Heart left ventricle (tissue), 13 donors: ENCODE results near the gene HNRNPAB.

ENCODE experiments used
- CTCF ChIP-seq, 12 donors: fragments of 200-600 bp; sonication (generic) in 4 of 12; IDR thresholded peaks; one replicate each; pipeline versions ENCODE4 v1.5.0 to v1.8.0; 2018 to 2022; ENCODE audit warnings: antibody characterized with exemption in 12 of 12, mild to moderate bottlenecking in 5 of 12
- POLR2A ChIP-seq, 2 donors: fragments of 450-650 bp; IDR thresholded peaks; one replicate each; pipeline ENCODE4 v1.6.1; 2017; ENCODE audit warnings: antibody characterized with exemption in 2 of 2, mild to moderate bottlenecking in 2 of 2, moderate library complexity in 2 of 2
- donor health status: ischemic (EF 13 %, LVEDD 7.1; RV severe dilation, severe dysfunction).
- donor health status: DM: no; HTN: yes; CAD: no.
- donor health status: DM: no; HTN: no; CAD: no.
- donor health status: ischemic (EF 25% LVEDD 6.9; RV normal size, moderate dysfunction).
- donor health status: ischemic (EF 25% LVEDD 5.7; RV mildly dilated, moderate dysfunction).
- donor health status: ischemic (EF 35%, LVEDD 5.7; RV mildly dilated, moderate dysfunction).
- donor health status: nonischemic (EF 11% LVEDD 7.7; RV severe dilation, severe dysfunction).
- donor health status: DM: yes; HTN: yes; CAD: no.
- donor health status: PGD.
- donor health status: ischemic (EF 29% LVEDD 5.4; RV normal size, mild dysfunction).
- donor health status: nonischemic (EF 23%, LVEDD 6.1; RV moderate dilation, normal function).

GRCh38 chr5:178216088-178216534 lies 11.8 kb downstream of the HNRNPAB start:
- TF ChIP-seq CTCF (IDR thresholded peaks at IDR 0.05) (no peak), POLR2A (IDR thresholded peaks at IDR 0.05) (no peak)
